NCI-H1092 (cell line): Measurements from ENCODE around the gene RASGEF1C.
A peak's percentile ranks its signal among the peaks of the same experiment; 100 is the strongest.

ENCODE experiments used
- DNase-seq: peaks from one replicate; lab custom pipeline; 2025; lab: John Stamatoyannopoulos, UW

Gene RASGEF1C

GRCh38 chr5:180209137-180209581, at the start of gene RASGEF1C:
TSS of gene RASGEF1C (minus strand) at chr5:180209211. CDS start at chr5:180138052, 71,159 bp downstream.
- DNase-seq, result peak; percentile 23

GRCh38 chr5:180253036-180253824, 44.2 kb upstream of the RASGEF1C start:
- no peak for DNase-seq

- DNase-seq, result no peak
Observed at GRCh38 chr5:180251887-180252286, 42.9 kb upstream of the RASGEF1C start.

GRCh38 chr5:180251141-180251540, 42.1 kb upstream of the RASGEF1C start:
- no peak for DNase-seq

- no peak for DNase-seq
Observed at GRCh38 chr5:180250329-180250728, 41.3 kb upstream of the RASGEF1C start.

- DNase-seq, result no peak
Observed at GRCh38 chr5:180241600-180241999, 32.6 kb upstream of the RASGEF1C start.

GRCh38 chr5:180238631-180239030, 29.6 kb upstream of the RASGEF1C start:
- DNase-seq, result no peak

GRCh38 chr5:180235846-180236245, 26.8 kb upstream of the RASGEF1C start:
- DNase-seq, result no peak

GRCh38 chr5:180235077-180235476, 26.1 kb upstream of the RASGEF1C start:
- no peak for DNase-seq

DNA sequence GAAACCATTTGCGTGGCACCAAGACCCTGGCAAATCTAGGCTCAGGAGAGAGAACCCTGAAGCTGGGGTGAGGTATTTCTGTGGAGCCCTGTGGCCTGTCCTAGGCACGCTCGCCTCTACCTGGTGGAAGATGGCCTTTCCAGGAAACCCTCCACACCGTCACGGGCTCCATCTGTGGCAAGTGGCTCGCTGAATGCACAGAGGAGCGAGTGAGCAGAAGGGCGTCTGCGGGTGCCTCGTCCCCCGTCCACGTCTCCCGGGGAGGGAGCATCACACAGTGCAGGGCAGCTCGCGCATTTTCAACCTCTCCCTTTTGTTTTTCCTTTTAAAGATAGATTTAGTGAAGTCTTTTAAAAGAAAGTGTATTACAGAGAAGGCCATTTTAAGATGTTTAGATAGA, 25.3 kb upstream of the RASGEF1C start:
- no peak for DNase-seq

- DNase-seq, result no peak
Observed at GRCh38 chr5:180233729-180234128, 24.7 kb upstream of the RASGEF1C start.

DNA sequence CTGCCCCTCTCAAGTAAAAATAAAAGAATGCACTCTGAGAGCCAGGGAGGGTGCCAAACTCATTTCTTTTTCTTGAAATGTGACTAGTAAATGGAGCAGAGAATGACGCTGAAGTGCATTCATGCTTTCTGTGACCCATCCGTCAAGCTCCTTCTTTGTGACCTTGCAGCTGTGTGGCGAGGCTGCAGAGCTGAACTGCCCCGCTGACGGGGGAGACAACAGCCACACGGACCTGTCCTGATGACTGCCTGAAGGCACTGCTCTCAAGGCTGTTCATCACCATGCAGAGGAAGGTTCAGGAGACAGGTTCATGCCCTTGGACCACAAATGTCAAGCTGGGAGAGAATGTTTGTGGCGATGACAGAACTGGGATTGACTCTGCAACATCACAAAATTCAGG, 21.0 kb upstream of the RASGEF1C start:
- no peak for DNase-seq

- no peak for DNase-seq
Observed at GRCh38 chr5:180222056-180222455, 13.0 kb upstream of the RASGEF1C start.

DNA sequence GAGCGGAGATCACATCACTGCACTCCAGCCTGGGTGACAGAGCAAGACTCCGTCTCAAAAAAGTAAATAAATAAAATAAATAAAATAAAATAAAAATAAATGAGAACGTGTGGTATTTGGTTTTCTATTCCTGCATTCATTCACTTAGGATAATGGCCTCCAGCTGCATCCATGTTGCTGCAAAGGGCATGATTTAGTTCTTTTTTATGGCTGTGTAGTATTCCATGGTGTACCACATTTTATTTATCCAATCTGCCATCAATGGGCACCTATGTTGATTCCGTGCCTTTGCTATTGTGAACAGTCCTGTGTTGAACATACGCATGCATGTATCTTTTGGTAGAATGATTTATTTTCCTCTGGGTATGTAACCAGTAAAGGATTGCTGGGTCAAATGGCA, 8.8 kb upstream of the RASGEF1C start:
- DNase-seq, result no peak

GRCh38 chr5:180216646-180217171, 7.7 kb upstream of the RASGEF1C start:
- no peak for DNase-seq

GRCh38 chr5:180215783-180216630, 7.0 kb upstream of the RASGEF1C start:
- DNase-seq, result no peak

GRCh38 chr5:180214870-180215770, 6.1 kb upstream of the RASGEF1C start:
- no peak for DNase-seq

GRCh38 chr5:180213657-180214207, 4.7 kb upstream of the RASGEF1C start:
- no peak for DNase-seq

GRCh38 chr5:180213256-180213600, 4.2 kb upstream of the RASGEF1C start:
- no peak for DNase-seq

GRCh38 chr5:180212363-180213255, 3.6 kb upstream of the RASGEF1C start:
- DNase-seq, result no peak

- no peak for DNase-seq
Observed at GRCh38 chr5:180211761-180212035, 2.7 kb upstream of the RASGEF1C start.
